Testis (tissue), 2 donors: Measurements from ENCODE around the gene RNF225.

ENCODE experiments used
- POLR2A ChIP-seq: fragments of 450-650 bp; IDR thresholded peaks from one replicate; pipeline ENCODE4 v1.6.1; 2017; ENCODE audit warnings: antibody characterized with exemption, mild to moderate bottlenecking, moderate library complexity
- TF ChIP-seq, protein P1 (sequence below), 3 experiments: fragments of 450-650 bp in 2 of 3; fragments of 200-600 bp in 1 of 3; sonication (generic) in 1 of 3; IDR thresholded peaks; one replicate each; pipeline ENCODE4 v1.5.1; 2016 to 2019; ENCODE audit warnings: antibody characterized with exemption in 3 of 3, mild to moderate bottlenecking in 2 of 3, moderate library complexity in 1 of 3

DNA sequence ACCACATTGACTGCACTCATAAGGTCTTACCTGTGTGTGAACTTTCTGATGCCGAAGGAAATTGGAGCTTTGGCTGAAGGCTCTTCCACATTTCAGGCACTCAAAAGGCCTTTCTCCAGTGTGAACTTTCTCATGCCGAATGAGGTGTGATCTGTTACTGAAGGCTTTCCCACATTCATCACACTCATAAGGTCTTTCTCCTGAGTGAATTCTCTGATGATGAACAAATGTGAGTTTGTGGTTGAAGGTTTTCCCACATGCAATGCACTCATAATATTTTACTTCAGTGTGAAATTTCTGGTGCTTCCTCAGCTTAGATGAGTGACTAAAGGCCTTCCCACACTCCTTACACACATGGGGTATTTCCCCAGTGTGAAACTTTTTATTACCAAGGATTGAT lies 38.8 kb downstream of the RNF225 start:
- TF ChIP-seq, protein P1, sequence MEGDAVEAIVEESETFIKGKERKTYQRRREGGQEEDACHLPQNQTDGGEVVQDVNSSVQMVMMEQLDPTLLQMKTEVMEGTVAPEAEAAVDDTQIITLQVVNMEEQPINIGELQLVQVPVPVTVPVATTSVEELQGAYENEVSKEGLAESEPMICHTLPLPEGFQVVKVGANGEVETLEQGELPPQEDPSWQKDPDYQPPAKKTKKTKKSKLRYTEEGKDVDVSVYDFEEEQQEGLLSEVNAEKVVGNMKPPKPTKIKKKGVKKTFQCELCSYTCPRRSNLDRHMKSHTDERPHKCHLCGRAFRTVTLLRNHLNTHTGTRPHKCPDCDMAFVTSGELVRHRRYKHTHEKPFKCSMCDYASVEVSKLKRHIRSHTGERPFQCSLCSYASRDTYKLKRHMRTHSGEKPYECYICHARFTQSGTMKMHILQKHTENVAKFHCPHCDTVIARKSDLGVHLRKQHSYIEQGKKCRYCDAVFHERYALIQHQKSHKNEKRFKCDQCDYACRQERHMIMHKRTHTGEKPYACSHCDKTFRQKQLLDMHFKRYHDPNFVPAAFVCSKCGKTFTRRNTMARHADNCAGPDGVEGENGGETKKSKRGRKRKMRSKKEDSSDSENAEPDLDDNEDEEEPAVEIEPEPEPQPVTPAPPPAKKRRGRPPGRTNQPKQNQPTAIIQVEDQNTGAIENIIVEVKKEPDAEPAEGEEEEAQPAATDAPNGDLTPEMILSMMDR (IDR thresholded peaks at IDR 0.05) = no peak
- no peak for TF ChIP-seq POLR2A
